GM12878 (cell line): Measurements from ENCODE around the gene GCK. TPM values are rescaled to one million over a fixed set of nuclear protein-coding genes. Genes with fewer than 3 reads are reported as not detected.

Experiments
- BCLAF1 ChIP-seq: fragments of 450-650 bp; IDR thresholded peaks from 2 replicates; pipeline ENCODE4 v1.6.1; 2017; ENCODE audit warnings: antibody characterized with exemption, mild to moderate bottlenecking, moderate library complexity
- TARDBP ChIP-seq: IDR thresholded peaks from 2 replicates; pipeline ENCODE4 v1.6.1; 2016; ENCODE audit warnings: borderline replicate concordance
- ZBTB11 ChIP-seq: fragments of 450-650 bp; formaldehyde crosslinking; IDR thresholded peaks from 2 replicates; pipeline ENCODE4 v1.5.0; 2022; ENCODE audit warnings: mild to moderate bottlenecking, missing genetic modification characterization
- ZNF592 ChIP-seq: fragments of 450-650 bp; IDR thresholded peaks from 2 replicates; pipeline ENCODE4 v1.6.1; 2017; ENCODE audit warnings: mild to moderate bottlenecking, moderate library complexity
- ZNF687 ChIP-seq: fragments of 450-650 bp; IDR thresholded peaks from 2 replicates; pipeline ENCODE4 v1.6.1; 2017; ENCODE audit warnings: mild to moderate bottlenecking, moderate library complexity
- polyA plus RNA-seq, 11 experiments: library from polyadenylated mRNA; depleted of rRNA in 4 of 11; unstranded in 6 of 11; stranded (reverse) in 5 of 11; fragments of >200 nt; fragmentation: Nextera tagmentation in 4 of 11; fragmentation: Illumina TruSeq in 1 of 11; extraction: Ambion mirVana in 4 of 11; extraction: Trizol in 1 of 11; gene quantifications; 1 replicate in 1 of 11; 2 replicates in 10 of 11; pipeline versions ENCODE4 v1.2.1 to v1.2.3, GENCODE V29; 2011 to 2016; ENCODE audit warnings: inconsistent platforms in 2 of 11, missing spikeins in 2 of 11, low read depth in 1 of 11
- total RNA-seq, 4 experiments: library from RNA; depleted of rRNA in 3 of 4; stranded (reverse); fragments of >200 nt in 3 of 4; fragmentation: Illumina TruSeq in 1 of 4; extraction: Trizol in 1 of 4; gene quantifications; 2 replicates each; pipeline versions ENCODE4 v1.2.1 to v1.2.3, GENCODE V29; 2013 to 2021

Gene GCK
- total and polyA plus RNA-seq, 10 of the 15 experiments (the other 5 are each of a cell fraction or from before 2014, with no cell fraction given) = 0.06 to 0.16 TPM; not detected in 8

GRCh38 chr7:44224080-44224973, 35.1 kb upstream of the GCK start (continued):
- no peak for TF ChIP-seq BCLAF1
- TF ChIP-seq ZBTB11 = no peak
- no peak for TF ChIP-seq ZNF687
- no peak for TF ChIP-seq ZNF592
- no peak for TF ChIP-seq TARDBP
- TF ChIP-seq, all 136 proteins: peak for 0
